Measurements from ENCODE around the gene LENG8. TPM values are rescaled to one million over a fixed set of nuclear protein-coding genes. Genes with fewer than 3 reads are reported as not detected.
A peak's percentile ranks its signal among the peaks of the same experiment; 100 is the strongest.

The LENG8 gene
- total and polyA plus RNA-seq, 2 experiments from 2014 or later, result 42.1 to 74.3 TPM

DNA sequence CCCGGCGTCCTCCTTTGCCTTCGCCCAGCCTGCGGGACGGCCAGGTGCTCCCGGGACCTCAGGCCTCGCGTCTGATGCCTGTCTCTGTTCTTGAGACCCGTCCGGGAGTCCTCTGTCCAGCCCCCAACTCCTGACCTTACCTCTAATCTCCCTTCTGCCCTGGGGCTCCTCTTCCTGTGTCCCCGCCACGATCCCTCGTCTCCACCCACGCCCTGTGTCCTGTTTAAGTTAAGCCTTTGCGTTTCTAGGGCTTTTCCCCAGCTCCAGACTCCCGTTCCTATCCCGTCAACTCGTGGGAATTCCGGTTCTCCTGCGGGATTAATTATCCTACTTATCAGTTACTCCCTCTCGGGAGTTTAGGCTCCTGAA is 686 bp downstream of the LENG8 start:
- H3K36me3 ChIP-seq (ENCODE audit: insufficient read depth), result peaks cover 26% of the 10 kb centered on the region
- no peak for TF ChIP-seq ZNF331 (CRISPR knock-in tag; IDR thresholded peaks at IDR 0.05; ENCODE audit: low read depth)
- TF ChIP-seq ZNF114 (CRISPR knock-in tag; IDR thresholded peaks at IDR 0.05), result no peak
- TF ChIP-seq, protein P1, sequence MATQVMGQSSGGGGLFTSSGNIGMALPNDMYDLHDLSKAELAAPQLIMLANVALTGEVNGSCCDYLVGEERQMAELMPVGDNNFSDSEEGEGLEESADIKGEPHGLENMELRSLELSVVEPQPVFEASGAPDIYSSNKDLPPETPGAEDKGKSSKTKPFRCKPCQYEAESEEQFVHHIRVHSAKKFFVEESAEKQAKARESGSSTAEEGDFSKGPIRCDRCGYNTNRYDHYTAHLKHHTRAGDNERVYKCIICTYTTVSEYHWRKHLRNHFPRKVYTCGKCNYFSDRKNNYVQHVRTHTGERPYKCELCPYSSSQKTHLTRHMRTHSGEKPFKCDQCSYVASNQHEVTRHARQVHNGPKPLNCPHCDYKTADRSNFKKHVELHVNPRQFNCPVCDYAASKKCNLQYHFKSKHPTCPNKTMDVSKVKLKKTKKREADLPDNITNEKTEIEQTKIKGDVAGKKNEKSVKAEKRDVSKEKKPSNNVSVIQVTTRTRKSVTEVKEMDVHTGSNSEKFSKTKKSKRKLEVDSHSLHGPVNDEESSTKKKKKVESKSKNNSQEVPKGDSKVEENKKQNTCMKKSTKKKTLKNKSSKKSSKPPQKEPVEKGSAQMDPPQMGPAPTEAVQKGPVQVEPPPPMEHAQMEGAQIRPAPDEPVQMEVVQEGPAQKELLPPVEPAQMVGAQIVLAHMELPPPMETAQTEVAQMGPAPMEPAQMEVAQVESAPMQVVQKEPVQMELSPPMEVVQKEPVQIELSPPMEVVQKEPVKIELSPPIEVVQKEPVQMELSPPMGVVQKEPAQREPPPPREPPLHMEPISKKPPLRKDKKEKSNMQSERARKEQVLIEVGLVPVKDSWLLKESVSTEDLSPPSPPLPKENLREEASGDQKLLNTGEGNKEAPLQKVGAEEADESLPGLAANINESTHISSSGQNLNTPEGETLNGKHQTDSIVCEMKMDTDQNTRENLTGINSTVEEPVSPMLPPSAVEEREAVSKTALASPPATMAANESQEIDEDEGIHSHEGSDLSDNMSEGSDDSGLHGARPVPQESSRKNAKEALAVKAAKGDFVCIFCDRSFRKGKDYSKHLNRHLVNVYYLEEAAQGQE (IDR thresholded peaks at IDR 0.05; ENCODE audit: unreplicated experiment), result no peak
- TF ChIP-seq ZNF462 (CRISPR knock-in tag; IDR thresholded peaks at IDR 0.05), result no peak
- TF ChIP-seq, protein P2, sequence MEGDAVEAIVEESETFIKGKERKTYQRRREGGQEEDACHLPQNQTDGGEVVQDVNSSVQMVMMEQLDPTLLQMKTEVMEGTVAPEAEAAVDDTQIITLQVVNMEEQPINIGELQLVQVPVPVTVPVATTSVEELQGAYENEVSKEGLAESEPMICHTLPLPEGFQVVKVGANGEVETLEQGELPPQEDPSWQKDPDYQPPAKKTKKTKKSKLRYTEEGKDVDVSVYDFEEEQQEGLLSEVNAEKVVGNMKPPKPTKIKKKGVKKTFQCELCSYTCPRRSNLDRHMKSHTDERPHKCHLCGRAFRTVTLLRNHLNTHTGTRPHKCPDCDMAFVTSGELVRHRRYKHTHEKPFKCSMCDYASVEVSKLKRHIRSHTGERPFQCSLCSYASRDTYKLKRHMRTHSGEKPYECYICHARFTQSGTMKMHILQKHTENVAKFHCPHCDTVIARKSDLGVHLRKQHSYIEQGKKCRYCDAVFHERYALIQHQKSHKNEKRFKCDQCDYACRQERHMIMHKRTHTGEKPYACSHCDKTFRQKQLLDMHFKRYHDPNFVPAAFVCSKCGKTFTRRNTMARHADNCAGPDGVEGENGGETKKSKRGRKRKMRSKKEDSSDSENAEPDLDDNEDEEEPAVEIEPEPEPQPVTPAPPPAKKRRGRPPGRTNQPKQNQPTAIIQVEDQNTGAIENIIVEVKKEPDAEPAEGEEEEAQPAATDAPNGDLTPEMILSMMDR (conservative IDR thresholded peaks at IDR 0.05; ENCODE audit: low read depth in 2 of 2), result no peak
- no peak for TF ChIP-seq JUNB (IDR thresholded peaks at IDR 0.05; ENCODE audit: unreplicated experiment)
- H3K4me3 ChIP-seq, result peak overlapping the region; percentile 97
- H3K9me3 Mint-ChIP-seq, result peaks cover 12% of the 10 kb centered on the region
- H3K36me3 Mint-ChIP-seq (ENCODE audit: low read depth), result peaks cover 54% of the 10 kb centered on the region
- no peaks in the 10 kb centered on the region for H3K9me2 ChIP-seq (ENCODE audit: insufficient read depth)
- ATAC-seq, result no peak
- H3K79me2 ChIP-seq (replicated peaks; ENCODE audit: insufficient read depth), result peaks cover 67% of the 10 kb centered on the region
- no peaks in the 10 kb centered on the region for H3K27me3 ChIP-seq (ENCODE audit: insufficient read depth)
- H3K27ac Mint-ChIP-seq, result peak overlapping the region; percentile 96
- no peak overlapping the region for H3K27ac ChIP-seq (ENCODE audit: low read depth)
- H3K4me2 ChIP-seq, result peak overlapping the region; percentile 96
- no peaks in the 10 kb centered on the region for H3F3A ChIP-seq (replicated peaks; ENCODE audit: low read depth)
- H3K4me1 ChIP-seq (ENCODE audit: insufficient read depth), result peaks cover 9% of the 10 kb centered on the region
- H4K20me1 ChIP-seq (replicated peaks; ENCODE audit: insufficient read depth), result peaks cover 36% of the 10 kb centered on the region
- H3K4me3 Mint-ChIP-seq, result peak overlapping the region; percentile 98
- H2AFZ ChIP-seq, result no peak overlapping the region
- H3K27me3 Mint-ChIP-seq (ENCODE audit: insufficient read depth, low read depth, poor library complexity), result peaks cover 15% of the 10 kb centered on the region
- H3K4me1 Mint-ChIP-seq, result peaks cover 19% of the 10 kb centered on the region
- DNase-seq (ENCODE audit: low spot score), result no peak

Data from GM23338 (cell line).